SK-N-SH (cell line): Measurements from ENCODE around the gene CCNT1. TPM values are rescaled to one million over a fixed set of nuclear protein-coding genes. Genes with fewer than 3 reads are reported as not detected.
A peak's percentile ranks its signal among the peaks of the same experiment; 100 is the strongest.
"Not testable (repeated sequence)": the region's sequence is repeated elsewhere in the genome, so short reads cannot be mapped to it uniquely, and the experiment has no call there.

ENCODE experiments used
- CTCF ChIA-PET: fragments of 300-600, 350-600 bp; formaldehyde crosslinking; extraction: SDS; loops from one replicate; lab custom pipeline; 2021; lab: Yijun Ruan, JAX
- POLR2A ChIA-PET: fragments of 350-600 bp; sonication (Branson Sonifier 250); formaldehyde crosslinking; extraction: SDS; loops from one replicate; lab custom pipeline; 2020; ENCODE audit warnings: antibody characterized with exemption, inconsistent platforms; lab: Yijun Ruan, JAX
- DNase-seq: peaks from one replicate; pipeline ENCODE4 v3.0.0; 2012
- H2AFZ ChIP-seq: fragments of 200-600 bp; sonication (generic); 2 replicates; pipeline ENCODE4 v1.8.1; 2016; ENCODE audit warnings: antibody characterized with exemption, mild to moderate bottlenecking, low read depth
- H3F3A ChIP-seq: fragments of 200-600 bp; sonication (generic); replicated peaks from 2 replicates; pipeline ENCODE3; 2016; ENCODE audit warnings: antibody characterized with exemption, mild to moderate bottlenecking; ENCODE audit not compliant: insufficient read depth
- H3K27ac ChIP-seq, 2 experiments: fragments of 200-500 bp in 1 of 2; fragments of 200-600 bp in 1 of 2; sonication (Bioruptor generic) in 1 of 2; sonication (generic), shearing (Covaris generic) in 1 of 2; 2 replicates each; pipeline versions ENCODE4 v1.5.1 to v1.6.1; 2014 to 2016; ENCODE audit warnings: low read depth in 2 of 2, inconsistent platforms in 1 of 2, low read length in 1 of 2, mild to moderate bottlenecking in 1 of 2, mixed read lengths in 1 of 2
- H3K27me3 ChIP-seq: fragments of 200-600 bp; sonication (generic), shearing (Covaris generic); 2 replicates; pipeline ENCODE4 v1.6.1; 2016; ENCODE audit warnings: mixed run types; ENCODE audit not compliant: insufficient read depth
- H3K36me3 ChIP-seq, 2 experiments: fragments of 200-500 bp in 1 of 2; fragments of 200-600 bp in 1 of 2; sonication (Bioruptor generic) in 1 of 2; sonication (generic) in 1 of 2; replicated peaks in 1 of 2; 2 replicates each; pipeline versions ENCODE3 to v1.5.1; 2014 to 2016; ENCODE audit warnings: low read length in 1 of 2, mild to moderate bottlenecking in 1 of 2; ENCODE audit not compliant: insufficient read depth in 2 of 2, control insufficient read depth in 1 of 2
- H3K4me1 ChIP-seq, 2 experiments: fragments of 200-500 bp in 1 of 2; fragments of 200-600 bp in 1 of 2; sonication (Bioruptor generic) in 1 of 2; sonication (generic), shearing (Covaris generic) in 1 of 2; 2 replicates each; pipeline versions ENCODE4 v1.5.1 to v1.6.1; 2014 to 2016; ENCODE audit warnings: low read depth in 1 of 2, low read length in 1 of 2, mixed run types in 1 of 2; ENCODE audit not compliant: insufficient read depth in 2 of 2, control insufficient read depth in 1 of 2
- H3K4me2 ChIP-seq: fragments of 200-600 bp; sonication (generic), shearing (Covaris generic); 2 replicates; pipeline ENCODE4 v1.6.1; 2017; ENCODE audit warnings: mixed run types
- H3K4me3 ChIP-seq, 2 experiments: fragments of 200-500 bp in 1 of 2; fragments of 200-600 bp in 1 of 2; sonication (Bioruptor generic) in 1 of 2; sonication (generic), shearing (Covaris generic) in 1 of 2; 2 replicates each; pipeline versions ENCODE4 v1.5.1 to v1.8.1; 2014 to 2016; ENCODE audit warnings: low read depth in 2 of 2, inconsistent platforms in 1 of 2, low read length in 1 of 2, mild to moderate bottlenecking in 1 of 2, mixed read lengths in 1 of 2, moderate library complexity in 1 of 2
- H3K79me2 ChIP-seq: fragments of 200-600 bp; sonication (generic); 2 replicates; pipeline ENCODE4 v1.8.1; 2017; ENCODE audit warnings: mild to moderate bottlenecking; ENCODE audit not compliant: insufficient read depth
- H3K9ac ChIP-seq: fragments of 200-600 bp; sonication (generic); 2 replicates; pipeline ENCODE4 v1.6.1; 2017; ENCODE audit warnings: mixed run types
- H3K9me2 ChIP-seq: fragments of 200-600 bp; sonication (generic); 2 replicates; pipeline ENCODE4 v1.6.1; 2017; ENCODE audit warnings: mixed run types
- H3K9me3 ChIP-seq: fragments of 200-600 bp; sonication (generic); 2 replicates; pipeline ENCODE4 v1.6.1; 2017; ENCODE audit warnings: mixed run types, mild to moderate bottlenecking, moderate library complexity
- H4K20me1 ChIP-seq: fragments of 200-600 bp; sonication (generic); 2 replicates; pipeline ENCODE4 v1.6.1; 2017; ENCODE audit warnings: mild to moderate bottlenecking, mixed run types; ENCODE audit not compliant: insufficient read depth
- CHD2 ChIP-seq: fragments of 150-350 bp; IDR thresholded peaks from 2 replicates; pipeline ENCODE4 v1.6.1; 2018; ENCODE audit warnings: low read length; ENCODE audit not compliant: partially characterized antibody
- EP300 ChIP-seq, 2 experiments: IDR thresholded peaks; 2 replicates each; pipeline versions ENCODE4 v1.4.0 to v1.6.1; 2012; ENCODE audit warnings: borderline replicate concordance in 1 of 2, low read depth in 1 of 2, low read length in 1 of 2
- MEF2A ChIP-seq: IDR thresholded peaks from 2 replicates; pipeline ENCODE4 v1.4.0; 2012; ENCODE audit warnings: low read depth, borderline replicate concordance
- MXI1 ChIP-seq: IDR thresholded peaks from 2 replicates; pipeline ENCODE4 v1.6.1; 2012; ENCODE audit warnings: mild to moderate bottlenecking, low read depth, low read length, improper control_type of control experiment
- NRF1 ChIP-seq: IDR thresholded peaks from 2 replicates; pipeline ENCODE4 v1.6.1; 2012; ENCODE audit warnings: low read depth, mild to moderate bottlenecking, low read length
- SIN3A ChIP-seq: IDR thresholded peaks from 2 replicates; pipeline ENCODE4 v1.6.1; 2012; ENCODE audit warnings: low read depth, mild to moderate bottlenecking, low read length, moderate library complexity, borderline replicate concordance
- TEAD4 ChIP-seq: IDR thresholded peaks from 2 replicates; pipeline ENCODE4 v1.4.0; 2012; ENCODE audit warnings: mild to moderate bottlenecking, borderline replicate concordance; ENCODE audit not compliant: insufficient read depth
- WGBS: methylation state at CpG from one replicate; pipeline ENCODE4 v1.1.6; 2017; ENCODE audit warnings: low lambda C conversion rate; 5-methylcytosine and 5-hydroxymethylcytosine counted together
- polyA plus RNA-seq, 3 experiments: library from polyadenylated mRNA; depleted of rRNA; stranded (reverse); fragments of >200 nt; gene quantifications; 2 replicates each; pipeline ENCODE4 v1.2.3, GENCODE V29; 2012
- TF ChIP-seq, protein P1 (sequence below): IDR thresholded peaks from 2 replicates; pipeline ENCODE4 v1.4.0; 2012; ENCODE audit warnings: low read depth, borderline replicate concordance
- TF ChIP-seq, protein P2 (sequence below): IDR thresholded peaks from 2 replicates; pipeline ENCODE4 v1.4.0; 2012; ENCODE audit warnings: low read depth, borderline replicate concordance

CCNT1 gene
- polyA plus RNA-seq, 1 of the 3 experiments (the other 2 are of a cell fraction): 7.2 TPM

- H3K27ac ChIP-seq, H3K27me3 ChIP-seq, DNase-seq, POLR2A ChIA-PET, H3K4me3 ChIP-seq, H3K9ac ChIP-seq, H3K9me2 ChIP-seq, H3K4me1 ChIP-seq, H3K9me3 ChIP-seq, H3K36me3 ChIP-seq, H2AFZ ChIP-seq, H3K4me2 ChIP-seq: not testable (repeated sequence)
- 75% methylated on average over 4 of the region's 4 CpGs for WGBS
- CTCF ChIA-PET: interaction anchor here (1.5 kb wide), 1 partner anchor 96 kb away, joined by 5 read pairs; no protein-coding TSS in a partner anchor
- Histone ChIP-seq H4K20me1 (peaks cover 17% of the 10 kb centered on the region), H3K79me2 (peaks cover 29% of the 10 kb centered on the region), H3F3A (peaks cover 21% of the 10 kb centered on the region)
Measured at GRCh38 chr12:48719002-48719401, 2.5 kb upstream of the CCNT1 start.

DNA sequence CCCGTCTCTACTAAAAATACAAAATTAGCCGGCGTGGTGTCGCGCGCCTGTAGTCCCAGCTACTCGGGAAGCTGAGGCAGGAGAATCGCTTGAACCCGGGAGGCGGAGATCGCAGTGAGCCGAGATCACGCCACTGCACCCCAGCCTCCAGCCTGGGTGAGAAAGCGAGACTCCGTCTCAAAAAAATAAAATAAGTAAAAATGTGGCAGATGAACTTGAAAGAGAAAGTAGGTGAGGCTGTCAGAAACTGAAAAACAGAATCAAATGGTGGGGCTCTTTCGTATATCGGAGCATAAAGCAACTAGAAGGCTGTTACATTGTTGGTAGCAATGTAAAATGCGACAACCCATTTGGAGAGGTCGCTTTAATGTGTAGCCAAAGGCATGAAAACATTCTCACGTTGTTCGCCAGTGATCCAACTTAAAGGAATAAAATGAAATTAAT is 767 bp upstream of the CCNT1 start:
- peak overlapping the region; percentile 97 for H2AFZ ChIP-seq
- no peaks in the 10 kb centered on the region for H3K9me2 ChIP-seq
- POLR2A ChIA-PET: no interaction called here
- peak overlapping the region; percentile 77 for H3K4me2 ChIP-seq
- no peak for TF ChIP-seq MXI1
- TF ChIP-seq, protein P1, sequence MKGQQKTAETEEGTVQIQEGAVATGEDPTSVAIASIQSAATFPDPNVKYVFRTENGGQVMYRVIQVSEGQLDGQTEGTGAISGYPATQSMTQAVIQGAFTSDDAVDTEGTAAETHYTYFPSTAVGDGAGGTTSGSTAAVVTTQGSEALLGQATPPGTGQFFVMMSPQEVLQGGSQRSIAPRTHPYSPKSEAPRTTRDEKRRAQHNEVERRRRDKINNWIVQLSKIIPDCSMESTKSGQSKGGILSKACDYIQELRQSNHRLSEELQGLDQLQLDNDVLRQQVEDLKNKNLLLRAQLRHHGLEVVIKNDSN: no peak
- TF ChIP-seq EP300 (IDR thresholded peaks at IDR 0.05; ENCODE audit: borderline replicate concordance in 1 of 2, low read depth in 1 of 2, low read length in 1 of 2): no peak
- no peak for TF ChIP-seq CHD2
- no peak for TF ChIP-seq TEAD4
- no peak for TF ChIP-seq MEF2A
- TF ChIP-seq SIN3A: no peak
- TF ChIP-seq, protein P2, sequence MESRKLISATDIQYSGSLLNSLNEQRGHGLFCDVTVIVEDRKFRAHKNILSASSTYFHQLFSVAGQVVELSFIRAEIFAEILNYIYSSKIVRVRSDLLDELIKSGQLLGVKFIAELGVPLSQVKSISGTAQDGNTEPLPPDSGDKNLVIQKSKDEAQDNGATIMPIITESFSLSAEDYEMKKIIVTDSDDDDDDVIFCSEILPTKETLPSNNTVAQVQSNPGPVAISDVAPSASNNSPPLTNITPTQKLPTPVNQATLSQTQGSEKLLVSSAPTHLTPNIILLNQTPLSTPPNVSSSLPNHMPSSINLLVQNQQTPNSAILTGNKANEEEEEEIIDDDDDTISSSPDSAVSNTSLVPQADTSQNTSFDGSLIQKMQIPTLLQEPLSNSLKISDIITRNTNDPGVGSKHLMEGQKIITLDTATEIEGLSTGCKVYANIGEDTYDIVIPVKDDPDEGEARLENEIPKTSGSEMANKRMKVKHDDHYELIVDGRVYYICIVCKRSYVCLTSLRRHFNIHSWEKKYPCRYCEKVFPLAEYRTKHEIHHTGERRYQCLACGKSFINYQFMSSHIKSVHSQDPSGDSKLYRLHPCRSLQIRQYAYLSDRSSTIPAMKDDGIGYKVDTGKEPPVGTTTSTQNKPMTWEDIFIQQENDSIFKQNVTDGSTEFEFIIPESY: no peak
- TF ChIP-seq NRF1: no peak
- TF ChIP-seq, all 33 proteins: peak for 0
- Histone ChIP-seq H3F3A (peaks cover 21% of the 10 kb centered on the region), H3K9ac (peak overlapping the region; percentile 91), H3K9me3 (no peaks in the 10 kb centered on the region), H3K4me1 (peaks cover 5 to 6% of the 10 kb centered on the region in 2 experiments; a peak in 2 of 4 replicates), H3K4me3 (peak overlapping the region; percentile 76 to 80), H3K27me3 (no peaks in the 10 kb centered on the region), H4K20me1 (peaks cover 25% of the 10 kb centered on the region), H3K27ac (peak overlapping the region; percentile 78 to 93), H3K36me3 (peaks cover 11 to 26% of the 10 kb centered on the region in 2 experiments), H3K79me2 (peaks cover 47% of the 10 kb centered on the region)
- WGBS: 7% methylated on average over 20 of the region's 21 CpGs
- DNase-seq: no peak
- CTCF ChIA-PET: interaction anchor here (1.2 kb wide), 1 partner anchor 36 kb away, joined by 5 read pairs; no protein-coding TSS in a partner anchor
